ENCODE data around the gene HJV.

The HJV gene

DNA sequence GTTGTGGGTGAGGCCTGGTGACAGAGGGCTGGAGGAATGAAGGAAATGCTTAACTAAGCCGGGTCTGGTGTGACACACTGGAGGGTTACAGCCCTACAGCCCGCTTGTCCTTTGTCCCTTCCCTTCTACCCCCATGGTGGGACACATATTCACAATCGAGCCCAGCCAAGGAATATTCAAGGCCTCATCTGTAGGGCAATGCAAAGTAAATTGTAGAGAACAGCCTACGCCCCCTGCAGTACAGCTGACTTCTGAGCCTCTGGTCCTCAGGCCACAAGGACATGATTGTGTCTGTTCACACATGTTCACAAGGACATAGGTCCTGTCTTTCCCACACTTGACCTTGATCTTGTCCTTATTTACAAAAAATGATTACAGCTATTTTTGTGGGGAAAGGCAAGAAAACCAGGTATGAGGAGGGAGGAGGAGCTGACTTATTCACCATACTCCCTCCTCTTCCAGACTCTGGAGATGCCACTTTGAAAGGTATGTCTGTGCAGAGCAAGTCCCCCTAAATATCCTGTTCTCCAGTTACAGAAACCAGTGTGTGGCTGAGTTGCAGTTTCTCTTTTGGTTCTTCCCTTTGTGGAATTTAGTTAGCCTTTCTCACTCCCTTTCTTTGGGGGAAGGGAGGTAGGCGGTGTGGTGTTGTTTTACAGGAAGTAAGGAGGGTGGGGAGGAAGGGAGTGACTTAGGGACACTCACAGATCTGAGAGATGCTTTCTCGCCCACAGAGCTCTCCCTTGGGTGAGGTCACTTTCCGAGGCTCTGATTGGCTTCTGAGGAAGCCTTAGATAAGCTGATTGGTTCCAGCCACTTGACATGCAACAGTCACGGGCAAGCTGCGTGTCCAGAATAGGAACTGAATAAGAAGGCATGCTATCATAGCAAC lies 42.4 kb downstream of the HJV start:
- DNase-seq (ENCODE audit: extremely low read depth in 1 of 2, low read depth in 1 of 2) = peak in 1 of 2 donors; percentile 44

DNA sequence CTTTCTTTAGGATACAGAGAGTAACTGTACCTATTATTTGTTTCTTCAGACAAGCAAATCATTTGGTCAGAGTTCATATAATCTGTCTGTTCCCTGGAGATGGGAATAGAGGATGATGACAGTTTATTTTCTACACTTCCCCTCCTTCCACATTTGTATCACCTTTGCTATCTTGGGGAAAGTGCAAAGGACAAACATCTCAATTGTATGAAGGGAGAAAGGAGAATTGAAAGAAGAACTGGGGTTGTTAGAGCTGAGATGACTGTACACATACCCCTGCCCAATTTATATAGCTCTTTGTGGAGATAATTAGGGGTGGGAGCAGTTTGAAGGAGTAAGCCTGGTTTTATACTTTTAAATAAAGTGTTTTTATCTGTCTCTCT lies 43.1 kb downstream of the HJV start:
- DNase-seq (ENCODE audit: extremely low read depth in 1 of 2, low read depth in 1 of 2) = no peak

DNA sequence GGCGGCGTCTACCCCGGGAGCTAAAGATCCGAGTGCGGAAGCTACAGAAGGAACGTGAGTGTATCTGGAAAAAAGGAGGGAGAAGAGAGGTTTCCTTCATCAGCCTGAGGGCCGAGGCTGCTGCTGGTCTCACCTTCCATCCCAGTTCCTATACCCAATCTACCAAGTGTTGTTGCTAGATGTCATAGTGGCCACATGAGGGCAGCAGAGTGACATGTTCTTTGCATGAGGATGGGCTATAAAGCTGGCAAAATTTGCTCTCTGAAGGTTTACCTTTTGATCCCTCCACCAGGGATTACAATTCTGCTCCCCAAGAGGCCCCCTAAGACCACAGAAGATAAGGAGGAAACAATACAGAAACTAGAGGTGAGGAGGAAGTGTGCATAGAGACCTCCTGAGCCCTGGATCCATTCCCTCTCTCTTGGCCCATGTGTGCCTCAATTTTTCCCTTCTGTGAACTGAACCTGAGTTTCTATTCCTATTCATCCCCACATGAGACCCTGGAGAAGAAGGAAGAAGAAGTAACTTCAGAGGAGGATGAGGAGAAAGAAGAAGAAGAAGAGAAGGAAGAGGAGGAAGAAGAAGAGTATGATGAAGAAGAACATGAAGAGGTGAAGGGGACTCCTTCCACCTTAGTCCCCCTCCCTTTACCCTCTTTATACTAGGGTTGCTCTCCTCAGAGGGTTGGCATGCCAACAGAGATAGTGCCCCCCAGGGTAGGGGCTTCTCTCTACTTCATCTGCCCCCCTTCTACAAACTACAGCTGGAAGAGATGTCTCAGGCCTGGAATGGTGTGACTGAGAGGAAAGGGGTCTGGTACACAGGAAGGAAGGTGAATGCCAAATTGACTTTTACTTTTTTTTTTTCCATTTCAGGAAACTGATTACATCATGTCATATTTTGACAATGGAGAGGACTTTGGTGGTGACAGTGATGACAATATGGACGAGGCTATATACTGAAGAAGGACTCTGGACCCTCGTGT lies 43.8 kb downstream of the HJV start:
- DNase-seq (ENCODE audit: extremely low read depth in 1 of 2, low read depth in 1 of 2) = peak in 1 of 2 donors; percentile 54

DNA sequence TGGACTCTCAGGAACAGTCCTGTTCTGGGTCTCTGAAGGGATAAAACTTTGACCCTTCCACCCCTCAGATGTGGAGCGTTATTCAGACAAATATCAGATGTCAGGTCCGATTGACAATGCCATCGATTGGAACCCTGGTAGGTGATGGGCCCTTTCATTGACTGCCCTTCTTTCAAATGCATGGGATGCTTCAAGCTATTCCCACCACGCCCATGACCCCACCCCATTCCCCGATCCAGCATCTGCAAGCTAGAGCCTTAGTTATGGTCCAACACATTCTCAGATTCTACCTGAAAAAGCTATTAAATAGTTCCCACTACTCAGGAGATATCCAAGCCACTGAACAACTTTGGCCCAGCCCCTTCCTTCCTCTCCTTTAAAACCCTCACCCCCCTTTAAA lies 44.5 kb downstream of the HJV start:
- DNase-seq (ENCODE audit: extremely low read depth in 1 of 2, low read depth in 1 of 2) = no peak

DNA sequence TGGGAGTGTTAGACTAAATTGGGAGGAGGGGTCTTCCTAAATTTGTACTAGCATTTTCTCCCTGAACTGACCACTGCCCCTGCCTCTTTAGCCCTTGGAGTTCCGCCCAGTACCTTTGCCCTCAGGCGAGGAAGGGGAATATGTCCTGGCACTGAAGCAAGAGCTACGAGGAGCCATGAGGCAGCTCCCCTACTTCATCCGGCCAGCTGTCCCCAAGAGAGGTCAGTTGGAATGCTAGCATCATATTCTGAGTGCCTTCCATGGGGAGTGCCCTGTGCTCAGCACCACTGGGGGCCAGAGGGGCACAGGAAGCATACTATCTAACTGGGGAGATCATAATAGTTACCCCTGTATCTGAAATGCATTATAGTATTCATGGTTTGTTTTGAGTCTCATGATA lies 46.3 kb downstream of the HJV start:
- DNase-seq (ENCODE audit: extremely low read depth in 1 of 2, low read depth in 1 of 2) = no peak

DNA sequence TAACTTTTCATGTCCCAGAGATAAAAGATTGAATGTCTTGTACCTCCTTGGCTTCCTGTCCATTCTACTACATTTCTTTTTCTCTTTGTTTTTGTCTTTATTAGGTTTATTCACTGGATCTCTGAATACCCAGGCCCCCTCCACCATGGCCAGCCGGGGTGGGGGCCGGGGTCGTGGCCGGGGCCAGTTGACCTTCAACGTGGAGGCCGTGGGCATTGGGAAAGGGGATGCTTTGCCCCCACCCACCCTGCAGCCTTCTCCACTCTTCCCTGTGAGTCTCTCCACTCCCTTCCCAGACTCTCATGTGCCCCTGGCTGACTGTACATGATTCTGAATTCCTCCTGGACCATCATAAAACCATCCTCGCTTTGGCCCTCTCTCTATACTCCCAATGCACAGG lies 46.8 kb downstream of the HJV start:
- DNase-seq (ENCODE audit: extremely low read depth in 1 of 2, low read depth in 1 of 2) = no peak

DNA sequence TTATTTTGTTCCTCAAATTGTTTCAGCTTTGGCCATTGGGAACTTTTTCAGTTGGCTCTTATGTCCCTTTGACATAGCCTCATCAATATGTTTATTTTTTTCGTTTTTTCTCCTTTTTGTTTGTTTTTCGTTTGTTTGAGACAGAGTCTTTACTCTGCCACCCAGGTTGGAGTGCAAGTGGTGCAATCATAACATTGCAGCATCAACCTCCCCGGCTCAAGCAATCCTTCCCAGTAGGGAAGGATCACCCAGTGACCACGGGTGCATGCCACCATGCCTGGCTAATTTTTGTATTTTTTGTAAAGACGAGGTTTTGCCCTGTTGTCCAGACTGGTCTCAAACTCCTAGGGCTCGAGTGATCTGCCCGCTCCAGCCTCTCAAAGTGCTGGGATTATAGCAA lies 49.0 kb downstream of the HJV start:
- no peak for DNase-seq (ENCODE audit: extremely low read depth in 1 of 2, low read depth in 1 of 2)
